ENCODE results near the gene LRP6.

DNA sequence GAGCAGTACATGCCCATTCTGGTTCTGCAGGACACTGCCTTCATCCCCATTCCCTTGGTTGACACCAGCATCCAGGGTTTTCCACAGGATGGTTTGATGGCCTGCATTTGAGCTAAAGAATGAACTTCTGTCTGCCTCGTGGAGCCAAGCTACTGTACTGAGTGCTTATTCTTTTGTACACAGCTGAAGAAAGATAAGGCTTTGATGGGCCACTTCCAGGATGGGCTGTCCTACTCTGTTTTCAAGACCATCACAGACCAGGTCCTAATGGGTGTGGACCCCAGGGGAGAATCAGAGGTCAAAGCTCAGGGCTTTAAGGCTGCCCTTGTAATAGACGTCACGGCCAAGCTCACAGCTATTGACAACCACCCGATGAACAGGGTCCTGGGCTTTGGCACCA lies 172.4 kb downstream of the LRP6 start:
- TF ChIP-seq, protein P1, sequence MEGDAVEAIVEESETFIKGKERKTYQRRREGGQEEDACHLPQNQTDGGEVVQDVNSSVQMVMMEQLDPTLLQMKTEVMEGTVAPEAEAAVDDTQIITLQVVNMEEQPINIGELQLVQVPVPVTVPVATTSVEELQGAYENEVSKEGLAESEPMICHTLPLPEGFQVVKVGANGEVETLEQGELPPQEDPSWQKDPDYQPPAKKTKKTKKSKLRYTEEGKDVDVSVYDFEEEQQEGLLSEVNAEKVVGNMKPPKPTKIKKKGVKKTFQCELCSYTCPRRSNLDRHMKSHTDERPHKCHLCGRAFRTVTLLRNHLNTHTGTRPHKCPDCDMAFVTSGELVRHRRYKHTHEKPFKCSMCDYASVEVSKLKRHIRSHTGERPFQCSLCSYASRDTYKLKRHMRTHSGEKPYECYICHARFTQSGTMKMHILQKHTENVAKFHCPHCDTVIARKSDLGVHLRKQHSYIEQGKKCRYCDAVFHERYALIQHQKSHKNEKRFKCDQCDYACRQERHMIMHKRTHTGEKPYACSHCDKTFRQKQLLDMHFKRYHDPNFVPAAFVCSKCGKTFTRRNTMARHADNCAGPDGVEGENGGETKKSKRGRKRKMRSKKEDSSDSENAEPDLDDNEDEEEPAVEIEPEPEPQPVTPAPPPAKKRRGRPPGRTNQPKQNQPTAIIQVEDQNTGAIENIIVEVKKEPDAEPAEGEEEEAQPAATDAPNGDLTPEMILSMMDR (IDR thresholded peaks at IDR 0.05; ENCODE audit: low read depth, low read length, poor library complexity, severe bottlenecking), result no peak
- no peak for TF ChIP-seq EZH2phosphoT487 (IDR thresholded peaks at IDR 0.05; ENCODE audit: borderline replicate concordance, low read length)
